ENCODE results near the gene GABRG3. TPM values are rescaled to one million over a fixed set of nuclear protein-coding genes. Genes with fewer than 3 reads are reported as not detected.

Gene GABRG3
- total and polyA plus RNA-seq, 2 donors (not counting 3 experiments of a cell fraction or from before 2014, with no cell fraction given), result not detected

GRCh38 chr15:27328186-27328585 lies 357.2 kb downstream of the GABRG3 start:
- no TSS peak for BruUV-seq (replicated peaks)
- H3K9ac ChIP-seq (replicated peaks; ENCODE audit: extremely low read depth, insufficient read depth, low read length), result no peak overlapping the region
- no peaks in the 10 kb centered on the region for H3K36me3 ChIP-seq (ENCODE audit: control insufficient read depth in 2 of 2, extremely low read depth in 1 of 2, insufficient read depth in 2 of 2, low read length in 2 of 2)
- peaks cover 11% of the 10 kb centered on the region for H3K9me3 ChIP-seq (replicated peaks; ENCODE audit: control insufficient read depth, insufficient read depth, low read length)
- ChIA-PET CTCF (no interaction called here), POLR2A (no interaction called here)
- no peak overlapping the region for H2AFZ ChIP-seq (ENCODE audit: low read depth, low read length)
- H3K27me3 ChIP-seq (ENCODE audit: control insufficient read depth in 2 of 2, insufficient read depth in 2 of 2, low read length in 2 of 2), result no peaks in the 10 kb centered on the region
- dilution Hi-C loops (cut with MboI; ENCODE audit: extremely low pct_ligation_motif_present, low sequenced_read_pairs), result no loop called here
- no peaks in the 10 kb centered on the region for H3K9me1 ChIP-seq (replicated peaks; ENCODE audit: control insufficient read depth, extremely low read depth, insufficient read depth, low read length)
- DNase-seq (ENCODE audit: low read depth, low spot score), result no peak
- TF ChIP-seq GATA2 (IDR thresholded peaks at IDR 0.05; ENCODE audit: insufficient read depth, insufficient read length, low read depth, low read length) (no peak), EZH2 (IDR thresholded peaks at IDR 0.05; ENCODE audit: borderline replicate concordance, low read depth, low read length, severe bottlenecking) (no peak), MYC (IDR thresholded peaks at IDR 0.05; ENCODE audit: low read depth, low read length) (no peak)
- no peak overlapping the region for H3K4me3 ChIP-seq (replicated peaks in 1 of 3; ENCODE audit: insufficient read depth in 1 of 3, low read depth in 1 of 3, low read length in 3 of 3)
- intact Hi-C loops (cut with micrococcal nuclease), result no loop called here
- FAIRE-seq, result no peak
- no peaks in the 10 kb centered on the region for H4K20me1 ChIP-seq (replicated peaks; ENCODE audit: control insufficient read depth, extremely low read depth, insufficient read depth, low read length)
- no peaks in the 10 kb centered on the region for H3K4me1 ChIP-seq (ENCODE audit: control insufficient read depth, extremely low read depth, insufficient read depth, low read length)
- no peak overlapping the region for H3K27ac ChIP-seq (ENCODE audit: insufficient read depth, low read depth, low read length)
- H3K79me2 ChIP-seq (ENCODE audit: control insufficient read depth, insufficient read depth, low read length), result no peaks in the 10 kb centered on the region
- H3K4me2 ChIP-seq (ENCODE audit: insufficient read depth, low read length), result no peak overlapping the region

- H3K36me3 ChIP-seq (ENCODE audit: control insufficient read depth in 2 of 2, extremely low read depth in 1 of 2, insufficient read depth in 2 of 2, low read length in 2 of 2), result no peaks in the 10 kb centered on the region
- no peaks in the 10 kb centered on the region for H3K9me1 ChIP-seq (replicated peaks; ENCODE audit: control insufficient read depth, extremely low read depth, insufficient read depth, low read length)
- H3K4me3 ChIP-seq (replicated peaks in 1 of 3; ENCODE audit: insufficient read depth in 1 of 3, low read depth in 1 of 3, low read length in 3 of 3), result no peak overlapping the region
- no peaks in the 10 kb centered on the region for H3K4me1 ChIP-seq (ENCODE audit: control insufficient read depth, extremely low read depth, insufficient read depth, low read length)
- H3K27me3 ChIP-seq (ENCODE audit: control insufficient read depth in 2 of 2, insufficient read depth in 2 of 2, low read length in 2 of 2), result no peaks in the 10 kb centered on the region
- FAIRE-seq (no peak), DNase-seq (ENCODE audit: low read depth, low spot score) (no peak)
- BruUV-seq (replicated peaks), result no TSS peak
- H3K79me2 ChIP-seq (ENCODE audit: control insufficient read depth, insufficient read depth, low read length), result no peaks in the 10 kb centered on the region
- no peaks in the 10 kb centered on the region for H4K20me1 ChIP-seq (replicated peaks; ENCODE audit: control insufficient read depth, extremely low read depth, insufficient read depth, low read length)
- no peak overlapping the region for H2AFZ ChIP-seq (ENCODE audit: low read depth, low read length)
- TF ChIP-seq GATA2 (IDR thresholded peaks at IDR 0.05; ENCODE audit: insufficient read depth, insufficient read length, low read depth, low read length) (no peak), POLR2A (IDR thresholded peaks at IDR 0.05; ENCODE audit: low read depth, low read length) (no peak), FOS (IDR thresholded peaks at IDR 0.05; ENCODE audit: borderline replicate concordance, insufficient read depth, low read length) (no peak), EZH2 (IDR thresholded peaks at IDR 0.05; ENCODE audit: borderline replicate concordance, low read depth, low read length, severe bottlenecking) (no peak), POLR2AphosphoS5 (IDR thresholded peaks at IDR 0.05; ENCODE audit: insufficient read depth, low read depth, low read length) (no peak), JUN (IDR thresholded peaks at IDR 0.05; ENCODE audit: borderline replicate concordance, insufficient read depth, insufficient read length, low read depth) (no peak), CTCF (IDR thresholded peaks at IDR 0.05; ENCODE audit: extremely low read depth in 1 of 2, insufficient read depth in 1 of 2, low read depth in 1 of 2, low read length in 2 of 2) (no peak), MAX (IDR thresholded peaks at IDR 0.05; ENCODE audit: insufficient read depth, insufficient read length) (no peak), MYC (IDR thresholded peaks at IDR 0.05; ENCODE audit: low read depth, low read length) (no peak)
- peaks cover 11% of the 10 kb centered on the region for H3K9me3 ChIP-seq (replicated peaks; ENCODE audit: control insufficient read depth, insufficient read depth, low read length)
- no peak overlapping the region for H3K27ac ChIP-seq (ENCODE audit: insufficient read depth, low read depth, low read length)
- dilution Hi-C loops (cut with MboI; ENCODE audit: extremely low pct_ligation_motif_present, low sequenced_read_pairs), result no loop called here
- intact Hi-C loops (cut with micrococcal nuclease), result no loop called here
- POLR2A ChIA-PET, result no interaction called here
- H3K9ac ChIP-seq (replicated peaks; ENCODE audit: extremely low read depth, insufficient read depth, low read length), result no peak overlapping the region
- no peak overlapping the region for H3K4me2 ChIP-seq (ENCODE audit: insufficient read depth, low read length)
- CTCF ChIA-PET, result no interaction called here
These were observed 357.6 kb downstream of the GABRG3 start for GRCh38 chr15:27328608-27329007.

Measured in endothelial cell of umbilical vein (primary cell).